Skeletal muscle satellite cell (primary cell): Measurements from ENCODE around the gene TNS2. TPM values are rescaled to one million over a fixed set of nuclear protein-coding genes. Genes with fewer than 3 reads are reported as not detected.
"Not testable (repeated sequence)": the region's sequence is repeated elsewhere in the genome, so short reads cannot be mapped to it uniquely, and the experiment has no call there.

Source experiments
- H3K27me3 ChIP-seq: 2 replicates; pipeline ENCODE4 v1.7.0; 2013; ENCODE audit warnings: low read length; ENCODE audit not compliant: control insufficient read depth, insufficient read depth
- H3K36me3 ChIP-seq: 2 replicates; pipeline ENCODE4 v1.7.0; 2013; ENCODE audit warnings: mild to moderate bottlenecking, control low read depth, low read length; ENCODE audit not compliant: insufficient read depth
- H3K4me1 ChIP-seq: 2 replicates; pipeline ENCODE4 v1.7.0; 2013; ENCODE audit warnings: low read length; ENCODE audit not compliant: control insufficient read depth, insufficient read depth
- H3K4me2 ChIP-seq: 2 replicates; pipeline ENCODE4 v1.7.0; 2013; ENCODE audit warnings: mild to moderate bottlenecking, low read length
- H3K4me3 ChIP-seq: 2 replicates; pipeline ENCODE4 v1.7.0; 2013; ENCODE audit warnings: low read length
- H3K9ac ChIP-seq: 2 replicates; pipeline ENCODE4 v1.7.0; 2013; ENCODE audit warnings: mild to moderate bottlenecking, low read depth, low read length, moderate library complexity
- H3K9me3 ChIP-seq: replicated peaks from 2 replicates; pipeline ENCODE4 v1.7.0; 2013; ENCODE audit warnings: mild to moderate bottlenecking, control low read depth, low read length
- total RNA-seq: library from RNA; depleted of rRNA; stranded (reverse); fragments of >200 nt; gene quantifications from 2 replicates; pipeline ENCODE4 v1.2.3, GENCODE V29; 2012; rRNA removed

TNS2 gene, protein sequence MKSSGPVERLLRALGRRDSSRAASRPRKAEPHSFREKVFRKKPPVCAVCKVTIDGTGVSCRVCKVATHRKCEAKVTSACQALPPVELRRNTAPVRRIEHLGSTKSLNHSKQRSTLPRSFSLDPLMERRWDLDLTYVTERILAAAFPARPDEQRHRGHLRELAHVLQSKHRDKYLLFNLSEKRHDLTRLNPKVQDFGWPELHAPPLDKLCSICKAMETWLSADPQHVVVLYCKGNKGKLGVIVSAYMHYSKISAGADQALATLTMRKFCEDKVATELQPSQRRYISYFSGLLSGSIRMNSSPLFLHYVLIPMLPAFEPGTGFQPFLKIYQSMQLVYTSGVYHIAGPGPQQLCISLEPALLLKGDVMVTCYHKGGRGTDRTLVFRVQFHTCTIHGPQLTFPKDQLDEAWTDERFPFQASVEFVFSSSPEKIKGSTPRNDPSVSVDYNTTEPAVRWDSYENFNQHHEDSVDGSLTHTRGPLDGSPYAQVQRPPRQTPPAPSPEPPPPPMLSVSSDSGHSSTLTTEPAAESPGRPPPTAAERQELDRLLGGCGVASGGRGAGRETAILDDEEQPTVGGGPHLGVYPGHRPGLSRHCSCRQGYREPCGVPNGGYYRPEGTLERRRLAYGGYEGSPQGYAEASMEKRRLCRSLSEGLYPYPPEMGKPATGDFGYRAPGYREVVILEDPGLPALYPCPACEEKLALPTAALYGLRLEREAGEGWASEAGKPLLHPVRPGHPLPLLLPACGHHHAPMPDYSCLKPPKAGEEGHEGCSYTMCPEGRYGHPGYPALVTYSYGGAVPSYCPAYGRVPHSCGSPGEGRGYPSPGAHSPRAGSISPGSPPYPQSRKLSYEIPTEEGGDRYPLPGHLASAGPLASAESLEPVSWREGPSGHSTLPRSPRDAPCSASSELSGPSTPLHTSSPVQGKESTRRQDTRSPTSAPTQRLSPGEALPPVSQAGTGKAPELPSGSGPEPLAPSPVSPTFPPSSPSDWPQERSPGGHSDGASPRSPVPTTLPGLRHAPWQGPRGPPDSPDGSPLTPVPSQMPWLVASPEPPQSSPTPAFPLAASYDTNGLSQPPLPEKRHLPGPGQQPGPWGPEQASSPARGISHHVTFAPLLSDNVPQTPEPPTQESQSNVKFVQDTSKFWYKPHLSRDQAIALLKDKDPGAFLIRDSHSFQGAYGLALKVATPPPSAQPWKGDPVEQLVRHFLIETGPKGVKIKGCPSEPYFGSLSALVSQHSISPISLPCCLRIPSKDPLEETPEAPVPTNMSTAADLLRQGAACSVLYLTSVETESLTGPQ (N-terminal part only)
- 67.9 and 70.8 TPM in 2 replicates for total RNA-seq

DNA sequence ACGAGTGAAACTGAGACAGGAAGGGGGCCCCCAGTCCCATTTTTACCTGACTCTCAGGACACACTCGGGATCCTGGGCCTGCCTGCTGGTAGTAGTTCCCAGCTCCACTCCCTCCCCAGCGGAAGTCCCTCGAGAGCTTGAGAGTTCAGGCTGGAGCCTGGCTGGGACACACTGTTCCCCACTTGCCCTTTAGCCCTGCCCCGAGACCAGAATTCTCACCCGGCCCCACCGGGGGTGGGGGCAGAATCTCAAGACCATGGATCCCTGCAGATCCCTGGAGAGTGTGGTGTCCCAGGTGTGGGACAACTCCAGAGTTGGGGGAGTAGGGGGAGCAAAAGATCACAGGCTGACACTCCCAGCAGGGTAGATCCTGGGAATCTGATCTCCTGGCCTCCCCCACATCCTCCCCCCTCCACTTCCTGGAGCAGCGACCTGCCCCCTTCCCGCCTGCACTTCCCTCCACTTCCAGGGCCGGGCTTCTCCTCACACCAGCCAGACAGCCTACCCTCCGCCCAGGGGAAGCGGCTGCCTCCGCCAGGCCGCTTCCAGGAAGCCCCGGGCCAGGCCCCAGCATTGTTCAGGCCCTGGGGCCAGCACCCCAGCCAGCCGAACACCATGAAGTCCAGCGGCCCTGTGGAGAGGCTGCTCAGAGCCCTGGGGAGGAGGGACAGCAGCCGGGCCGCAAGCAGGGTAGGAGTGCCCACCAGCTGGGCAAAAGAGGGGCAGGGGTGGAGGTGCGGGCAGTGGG is at the start of gene TNS2:
TNS2 (plus strand) TSS at position 495 of the 748 bp plus-strand sequence; CDS start at position 616, 121 bp downstream.
- Histone ChIP-seq H3K9ac (peak within 1 kb of the TSS; percentile 85), H3K36me3 (peaks cover 17% of the 10 kb centered on the region), H3K27me3 (no peaks in the 10 kb centered on the region), H3K4me1 (peaks cover 81% of the 10 kb centered on the region), H3K4me3 (peak within 1 kb of the TSS; percentile 88), H3K4me2 (peak within 1 kb of the TSS; percentile 98), H3K9me3 (no peaks in the 10 kb centered on the region)

DNA sequence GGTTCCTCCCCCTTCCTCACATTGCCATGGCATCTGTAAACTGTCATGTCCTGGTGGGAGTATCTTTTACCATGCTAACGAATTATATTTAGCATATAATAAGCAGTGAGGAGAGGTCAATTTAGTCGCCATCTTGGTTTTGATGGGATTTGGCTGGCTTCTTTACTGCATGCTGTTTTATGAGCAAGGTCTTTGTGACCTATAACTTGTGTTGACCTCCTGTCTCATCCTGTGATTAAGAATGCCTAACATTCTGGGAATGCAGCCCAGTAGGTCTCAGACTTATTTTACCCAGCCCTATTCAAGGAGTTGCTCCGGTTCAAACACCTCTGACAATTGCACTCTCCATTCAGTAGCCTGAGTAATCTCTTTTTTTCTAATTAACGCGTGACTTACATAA is 45.7 kb upstream of the TNS2 start:
- Histone ChIP-seq H3K27me3 (peaks cover 3% of the 10 kb centered on the region), H3K4me2 (peak overlapping the region; percentile 96), H3K9me3 (no peaks in the 10 kb centered on the region), H3K4me1 (peaks cover 26% of the 10 kb centered on the region), H3K36me3 (peaks cover 9% of the 10 kb centered on the region), H3K4me3 (no peak overlapping the region), H3K9ac (no peak overlapping the region)

DNA sequence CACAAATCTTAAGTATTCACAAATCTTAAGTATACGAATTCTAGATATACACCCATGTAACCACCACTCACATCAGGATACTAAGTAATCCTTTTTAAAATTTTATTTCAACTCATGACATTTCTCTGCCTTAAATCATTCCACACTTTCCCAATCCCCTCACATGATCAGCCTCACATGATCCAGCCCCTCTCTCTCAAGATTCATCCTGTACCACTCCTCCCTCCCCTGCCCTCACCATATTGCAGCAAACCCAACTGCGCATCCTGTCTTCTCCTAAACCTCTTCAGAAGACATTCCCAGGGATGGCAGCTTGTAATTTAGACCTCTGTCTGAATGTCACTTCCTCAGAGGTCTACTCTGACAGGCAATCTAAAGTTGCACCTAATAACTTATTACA is 45.3 kb upstream of the TNS2 start:
- Histone ChIP-seq H3K4me3 (peak overlapping the region; percentile 99), H3K27me3 (peaks cover 2% of the 10 kb centered on the region), H3K4me2 (peak overlapping the region; percentile 96), H3K36me3 (peaks cover 12% of the 10 kb centered on the region), H3K4me1 (peaks cover 26% of the 10 kb centered on the region), H3K9me3 (no peaks in the 10 kb centered on the region), H3K9ac (no peak overlapping the region)

DNA sequence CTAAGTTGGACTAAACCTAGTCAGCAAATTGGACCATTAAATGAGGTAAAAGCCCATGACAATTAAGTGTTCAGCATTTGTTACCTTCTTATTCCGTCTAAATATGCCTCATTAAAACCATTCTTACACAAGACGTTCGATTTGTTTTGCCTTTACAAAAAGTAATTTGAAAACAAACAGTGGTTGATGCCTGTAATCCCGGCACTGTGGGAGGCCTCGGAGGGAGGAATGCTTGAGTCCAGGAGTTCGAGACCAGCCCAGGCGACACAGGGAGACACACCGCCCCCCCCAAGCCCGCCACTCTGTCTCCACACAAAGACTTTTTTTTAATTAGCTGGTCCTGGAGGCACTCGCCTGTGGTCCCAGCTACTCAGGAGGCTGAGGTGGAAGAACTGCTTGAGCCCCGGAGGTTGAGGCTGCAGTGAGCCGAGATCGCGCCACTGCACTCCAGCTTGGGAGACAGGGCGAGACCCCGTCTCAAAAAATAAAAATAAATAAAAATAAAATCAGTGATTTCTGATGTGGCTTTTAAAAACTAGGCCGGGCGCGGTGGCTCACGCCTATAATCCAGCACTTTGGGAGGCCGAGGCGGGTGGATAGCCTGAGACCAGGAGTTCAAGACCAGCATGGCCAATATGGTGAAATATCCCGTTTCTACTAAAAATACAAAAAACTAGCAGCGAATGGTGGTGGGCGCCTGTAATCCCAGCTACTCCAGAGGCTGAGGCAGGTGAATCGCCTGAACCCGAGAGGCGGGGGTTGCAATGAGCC is 44.5 kb upstream of the TNS2 start:
- Histone ChIP-seq H3K27me3 (no peaks in the 10 kb centered on the region), H3K9me3 (no peaks in the 10 kb centered on the region), H3K9ac (peak overlapping the region; percentile 98), H3K4me3 (peak overlapping the region; percentile 99), H3K4me1 (peaks cover 30% of the 10 kb centered on the region), H3K36me3 (peaks cover 19% of the 10 kb centered on the region), H3K4me2 (peak overlapping the region; percentile 96)

DNA sequence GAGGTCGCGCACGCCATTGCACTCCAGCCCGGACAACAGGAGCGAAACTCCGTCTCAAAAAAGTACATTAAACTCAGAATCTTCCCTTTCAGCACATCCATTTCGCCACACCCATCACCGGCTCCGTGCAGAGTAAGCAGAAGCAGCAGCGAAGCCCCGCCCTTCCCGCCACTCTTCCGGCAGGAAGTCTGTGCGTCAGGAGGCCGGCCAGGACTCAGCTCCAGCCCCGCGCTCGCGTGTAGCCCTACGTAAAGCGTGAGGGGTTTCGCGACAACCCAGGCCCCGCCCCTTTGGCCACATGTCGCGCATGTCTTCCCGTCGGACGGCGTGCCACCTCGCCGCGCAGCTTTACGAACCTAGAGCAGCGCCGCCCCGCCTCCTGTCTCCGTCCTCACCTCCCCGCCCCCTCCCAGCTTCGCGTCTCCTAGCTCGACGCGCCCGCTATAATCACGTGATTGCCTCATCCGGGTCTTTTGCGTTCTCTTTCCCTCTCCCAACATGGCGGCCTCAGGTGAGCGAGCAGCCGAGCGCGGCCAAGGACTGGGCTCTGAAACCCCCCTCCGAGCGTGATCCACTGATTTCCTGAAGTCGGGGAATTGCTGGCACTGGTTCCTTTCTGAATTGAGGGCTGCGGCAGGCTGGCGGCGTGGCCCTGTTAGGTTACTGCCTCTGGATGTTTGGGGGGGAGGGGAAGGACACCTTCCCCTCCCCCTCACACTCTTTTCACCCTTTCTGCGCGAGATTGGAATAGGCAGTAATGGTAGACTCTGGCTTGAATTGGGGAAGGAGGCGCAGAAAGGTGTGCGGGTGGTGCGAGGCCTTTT is 43.7 kb upstream of the TNS2 start, which contains the start of gene EIF4B:
EIF4B (plus strand) TSS at position 471 of the 824 bp plus-strand sequence; CDS start at position 499, 28 bp downstream.
- H3K9ac ChIP-seq = peak within 1 kb of the TSS; percentile 99
- no peaks in the 10 kb centered on the region for H3K27me3 ChIP-seq
- no peaks in the 10 kb centered on the region for H3K9me3 ChIP-seq
- H3K4me2 ChIP-seq = peak within 1 kb of the TSS; percentile 96
- H3K36me3 ChIP-seq = peaks cover 26% of the 10 kb centered on the region
- peaks cover 30% of the 10 kb centered on the region for H3K4me1 ChIP-seq
- H3K4me3 ChIP-seq = peak within 1 kb of the TSS; percentile 99

DNA sequence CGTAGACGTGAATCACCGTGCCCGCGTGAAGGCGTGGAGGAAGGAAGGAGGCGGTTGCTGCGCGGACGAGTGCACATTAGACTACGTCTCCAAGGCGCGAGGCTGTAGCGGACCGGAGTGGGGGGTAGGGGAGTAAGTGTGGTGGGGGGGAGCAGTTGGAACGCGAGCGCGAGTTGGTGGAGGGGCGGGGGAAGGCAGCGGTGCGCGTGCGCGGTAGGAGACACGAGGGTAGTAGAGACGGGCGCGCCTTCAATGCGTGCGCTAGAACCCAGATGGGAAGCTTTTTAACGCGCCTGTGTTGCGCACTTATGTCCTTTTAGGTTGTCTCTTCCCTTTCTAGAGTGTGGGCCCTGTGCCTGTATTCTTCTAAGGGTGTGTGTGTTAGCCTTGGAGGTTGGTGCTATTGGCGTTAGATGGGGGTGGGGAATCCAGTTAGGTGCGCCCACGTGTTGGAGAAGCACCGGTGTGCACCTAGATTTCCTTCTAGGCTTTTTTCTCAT is 43.0 kb upstream of the TNS2 start:
- H3K9me3 ChIP-seq = no peaks in the 10 kb centered on the region
- H3K4me1 ChIP-seq = peaks cover 30% of the 10 kb centered on the region
- H3K4me3 ChIP-seq = peak overlapping the region; percentile 99
- peaks cover 27% of the 10 kb centered on the region for H3K36me3 ChIP-seq
- H3K4me2 ChIP-seq = peak overlapping the region; percentile 86
- H3K27me3 ChIP-seq = no peaks in the 10 kb centered on the region
- H3K9ac ChIP-seq = peak overlapping the region; percentile 99

DNA sequence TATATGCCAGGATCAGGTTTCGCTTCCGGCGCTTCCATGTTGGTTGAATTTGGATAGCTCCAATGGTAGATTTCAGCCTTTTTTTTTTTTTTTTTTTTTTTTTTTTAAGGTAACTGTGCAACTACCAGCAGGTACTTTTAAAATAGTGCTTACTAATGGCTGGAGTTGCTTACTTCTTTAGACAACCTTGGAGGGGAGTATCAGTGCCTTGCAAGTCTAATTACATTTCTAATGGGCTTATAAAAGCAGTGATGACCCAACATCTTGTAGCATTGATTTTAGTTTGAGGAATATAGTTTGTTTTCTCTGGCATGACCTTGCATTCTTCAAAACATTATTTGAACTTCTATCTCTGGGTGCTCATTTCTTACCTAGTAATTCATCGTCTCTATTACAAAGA is 42.5 kb upstream of the TNS2 start:
- H3K27me3 ChIP-seq = no peaks in the 10 kb centered on the region
- peaks cover 30% of the 10 kb centered on the region for H3K4me1 ChIP-seq
- H3K9ac ChIP-seq = peak overlapping the region; percentile 99
- peaks cover 27% of the 10 kb centered on the region for H3K36me3 ChIP-seq
- H3K4me3 ChIP-seq = peak overlapping the region; percentile 99
- peak overlapping the region; percentile 86 for H3K4me2 ChIP-seq
- no peaks in the 10 kb centered on the region for H3K9me3 ChIP-seq

DNA sequence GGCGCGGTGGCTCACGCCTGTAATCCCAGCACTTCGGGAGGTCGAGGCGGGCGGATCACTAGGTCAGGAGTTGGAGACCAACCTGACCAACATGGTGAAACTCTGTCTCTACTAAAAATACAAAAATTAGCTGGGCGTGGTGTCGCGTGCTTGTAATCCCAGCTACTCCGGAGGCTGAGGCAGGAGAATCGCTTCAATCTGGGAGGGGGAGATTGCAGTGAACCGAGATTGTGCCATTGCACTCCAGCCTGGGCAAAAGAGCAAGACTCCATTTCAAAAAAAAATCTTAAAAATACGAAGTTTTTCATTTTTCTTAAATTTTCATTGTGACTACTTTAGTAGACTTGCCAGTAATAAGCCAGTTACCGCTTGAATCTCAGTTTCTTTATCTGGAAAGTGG is 41.1 kb upstream of the TNS2 start:
- peaks cover 30% of the 10 kb centered on the region for H3K4me1 ChIP-seq
- not testable (repeated sequence) for H3K9ac ChIP-seq, H3K4me3 ChIP-seq

DNA sequence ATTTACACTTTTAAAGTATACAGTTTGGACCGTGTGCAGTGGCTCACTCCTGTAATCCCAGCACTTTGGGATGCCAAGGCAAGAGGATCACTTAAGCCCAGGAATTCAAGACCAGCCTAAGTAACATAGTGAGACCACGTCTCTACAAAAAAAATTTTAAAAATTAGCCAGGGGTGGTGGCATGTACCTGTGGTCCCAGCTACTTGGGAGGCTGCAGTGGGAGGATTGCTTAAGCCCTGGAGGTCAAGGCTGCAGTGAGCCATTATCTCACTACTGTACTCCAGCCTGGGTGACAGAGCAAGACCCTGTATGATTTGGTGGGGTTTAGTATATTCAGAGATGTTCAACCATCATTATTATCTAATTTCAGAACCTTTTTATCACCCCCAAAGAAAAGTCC is 38.9 kb upstream of the TNS2 start:
- peaks cover 34% of the 10 kb centered on the region for H3K36me3 ChIP-seq
- H3K9ac ChIP-seq = no peak overlapping the region
- H3K9me3 ChIP-seq = no peaks in the 10 kb centered on the region
- H3K4me2 ChIP-seq = no peak overlapping the region
- no peaks in the 10 kb centered on the region for H3K27me3 ChIP-seq
- H3K4me3 ChIP-seq = no peak overlapping the region
- peaks cover 16% of the 10 kb centered on the region for H3K4me1 ChIP-seq

More for the DNA sequence above, 41.1 kb upstream of the TNS2 start:
- peaks cover 32% of the 10 kb centered on the region for H3K36me3 ChIP-seq
- not testable (repeated sequence) for H3K27me3 ChIP-seq, H3K9me3 ChIP-seq
- peak overlapping the region; percentile 86 for H3K4me2 ChIP-seq
